Loucy (cell line): ENCODE results near the gene OR2A2.

Source experiments
- CTCF ChIP-seq: fragments of 200-600 bp; sonication (generic); conservative IDR thresholded peaks from 2 replicates; pipeline ENCODE4 v1.5.1; 2014; ENCODE audit warnings: mild to moderate bottlenecking, antibody characterized with exemption, low read length
- EZH2phosphoT487 ChIP-seq: fragments of 200-600 bp; IDR thresholded peaks from 2 replicates; pipeline ENCODE4 v1.6.1; 2018; ENCODE audit warnings: antibody characterized with exemption, mild to moderate bottlenecking, moderate library complexity, borderline replicate concordance

GRCh38 chr7:144100607-144101006, 8.8 kb upstream of the OR2A2 start:
- TF ChIP-seq CTCF (no peak), EZH2phosphoT487 (no peak)
